ENCODE measurements around the gene TRIM24.

Gene TRIM24

DNA sequence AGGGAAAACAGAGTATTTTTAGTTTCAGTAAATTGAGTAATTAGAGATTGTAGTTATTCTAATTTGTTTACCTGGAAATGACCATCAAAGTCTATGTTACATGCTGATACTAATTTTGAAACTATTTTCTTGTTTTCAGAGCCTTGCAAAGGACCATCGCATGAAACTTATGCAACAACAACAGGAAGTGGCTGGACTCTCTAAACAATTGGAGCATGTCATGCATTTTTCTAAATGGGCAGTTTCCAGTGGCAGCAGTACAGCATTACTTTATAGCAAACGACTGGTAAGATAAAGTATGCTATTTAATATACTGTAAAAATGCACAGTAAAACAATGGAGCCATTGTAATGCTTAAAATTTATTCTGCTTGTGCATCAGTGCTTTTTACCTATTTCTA, 78.5 kb downstream of the TRIM24 start:
- no peak for DNase-seq (ENCODE audit: low read depth in 2 of 2, low spot score in 1 of 2)

DNA sequence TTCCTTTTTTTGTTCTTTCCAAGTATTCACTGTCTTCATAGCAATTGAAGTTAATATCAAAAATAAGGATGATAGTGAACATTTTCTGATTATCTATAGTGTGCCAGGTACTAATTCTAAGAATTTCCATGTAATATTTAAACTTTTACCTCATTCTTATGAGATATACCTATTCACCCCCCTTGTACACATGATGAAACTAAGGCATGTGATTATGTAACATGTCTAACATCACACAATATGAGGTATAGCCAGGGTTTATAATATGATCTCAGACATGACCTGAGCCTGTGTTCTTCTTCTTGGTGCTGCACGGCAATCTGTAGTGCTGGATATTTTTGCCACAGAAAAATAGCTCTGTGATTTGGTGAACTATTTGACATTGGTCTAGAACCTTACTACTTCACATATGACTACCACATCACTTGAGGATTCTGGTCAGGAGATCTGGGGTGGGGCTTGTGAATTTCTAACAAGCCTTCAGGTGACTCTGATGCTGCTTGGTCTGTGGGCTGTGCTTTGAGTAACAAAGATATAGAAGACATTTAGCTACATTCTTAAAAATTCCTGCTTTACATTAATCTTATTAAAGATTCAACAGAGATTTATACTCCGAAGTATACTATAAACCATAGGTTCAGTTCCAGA, 79.1 kb downstream of the TRIM24 start:
- no peak for DNase-seq (ENCODE audit: low read depth in 2 of 2, low spot score in 1 of 2)

DNA sequence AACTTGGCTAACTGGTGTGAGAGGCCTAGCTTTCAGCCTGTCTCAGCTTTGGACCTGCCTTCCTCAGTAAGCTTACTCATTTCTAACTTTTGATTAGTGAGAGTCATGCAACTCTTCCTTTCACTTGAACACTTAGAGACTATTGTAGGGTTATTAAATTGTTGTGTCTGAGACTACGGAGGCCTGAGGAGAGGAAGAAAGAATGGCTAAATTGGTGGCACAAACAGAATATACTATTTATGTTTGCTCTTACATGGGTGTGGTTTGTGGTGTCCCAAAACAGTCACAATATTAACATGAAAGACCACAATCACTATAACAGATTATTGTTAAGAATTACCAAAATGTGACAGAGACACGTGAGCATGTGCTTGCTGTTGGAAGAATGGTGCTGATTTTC, 82.1 kb downstream of the TRIM24 start:
- DNase-seq (ENCODE audit: low read depth in 2 of 2, low spot score in 1 of 2): no peak

DNA sequence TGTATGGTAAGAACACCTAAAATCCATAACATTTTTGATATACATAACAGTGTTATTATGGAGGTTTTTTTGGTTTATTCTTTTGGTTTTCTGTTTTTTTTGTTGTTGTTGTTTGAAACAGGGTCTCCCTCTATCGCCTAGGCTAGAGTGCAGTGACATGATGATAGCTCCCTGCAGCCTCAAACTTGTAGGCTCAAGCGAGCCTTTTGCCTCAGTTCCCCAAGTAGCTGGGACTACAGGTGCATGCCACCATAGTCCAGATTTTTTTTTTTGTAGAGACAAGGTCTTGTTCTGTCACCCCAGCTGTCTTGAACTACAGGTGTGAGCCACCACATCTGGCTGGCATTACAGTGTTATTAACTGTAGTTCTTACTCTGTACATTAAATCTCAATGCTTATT, 83.7 kb downstream of the TRIM24 start:
- DNase-seq (ENCODE audit: low read depth in 2 of 2, low spot score in 1 of 2): no peak

DNA sequence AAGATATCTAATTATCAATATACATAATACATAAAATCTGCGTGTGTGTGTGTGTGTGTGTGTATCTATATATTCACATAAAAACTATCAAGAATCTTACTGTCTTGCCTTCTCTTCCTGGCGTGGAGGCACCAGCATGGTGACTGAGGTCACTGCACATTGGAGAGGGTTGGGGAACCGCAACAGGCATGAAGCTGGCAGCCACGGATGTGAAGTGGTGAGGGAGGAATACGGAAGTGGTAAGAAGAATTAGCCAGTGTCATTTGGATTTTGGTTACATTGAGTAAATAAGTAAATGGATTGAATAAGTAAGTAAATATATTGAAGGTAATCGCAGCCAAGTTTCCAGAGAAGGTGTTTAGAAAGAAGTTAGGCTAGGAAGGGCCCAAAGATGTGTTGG, 85.1 kb downstream of the TRIM24 start:
- DNase-seq (ENCODE audit: low read depth in 2 of 2, low spot score in 1 of 2): no peak

DNA sequence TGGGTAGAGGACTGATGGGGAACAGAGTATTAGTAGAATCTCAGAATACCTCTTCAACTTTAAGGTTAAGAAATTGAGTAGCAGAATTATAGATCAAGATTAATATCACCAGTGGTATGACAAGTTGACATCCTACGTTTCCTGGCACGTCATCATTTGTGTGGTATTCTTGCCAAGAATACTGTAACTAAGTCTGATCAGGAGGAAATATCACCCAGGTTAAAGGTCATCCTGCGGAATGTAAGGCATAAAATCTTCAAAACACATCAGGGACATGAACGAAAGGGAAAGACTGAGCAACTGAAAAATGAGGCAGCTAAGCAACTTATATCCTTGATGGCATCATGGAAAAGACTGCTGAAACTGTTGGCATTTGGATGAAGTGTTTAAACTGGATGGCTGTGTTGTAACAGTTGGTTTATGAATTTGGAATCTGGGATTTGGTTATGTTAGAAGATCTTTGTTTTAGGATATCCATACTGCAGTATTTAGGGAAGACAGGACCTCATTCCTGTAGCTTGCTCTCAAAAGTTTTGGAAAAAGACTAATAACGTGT, 86.1 kb downstream of the TRIM24 start:
- no peak for DNase-seq (ENCODE audit: low read depth in 2 of 2, low spot score in 1 of 2)

DNA sequence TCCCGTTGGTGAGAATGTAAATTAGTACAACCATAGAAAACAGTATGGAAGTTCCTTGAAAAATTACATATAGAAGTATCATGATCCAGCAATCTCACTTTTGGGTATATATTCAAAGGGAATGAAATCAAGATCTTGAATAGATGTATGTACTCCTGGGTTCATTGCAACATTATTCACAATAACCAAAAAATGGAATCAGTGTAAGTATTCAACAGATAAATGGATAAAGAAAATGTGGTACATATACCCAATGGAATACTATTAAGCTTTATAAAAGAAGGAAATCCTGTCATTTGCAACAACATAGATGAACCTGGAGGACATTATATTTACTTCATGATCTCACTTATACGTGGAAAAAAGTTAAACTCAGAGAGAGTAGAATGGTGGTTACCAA, 86.8 kb downstream of the TRIM24 start:
- no peak for DNase-seq (ENCODE audit: low read depth in 2 of 2, low spot score in 1 of 2)

DNA sequence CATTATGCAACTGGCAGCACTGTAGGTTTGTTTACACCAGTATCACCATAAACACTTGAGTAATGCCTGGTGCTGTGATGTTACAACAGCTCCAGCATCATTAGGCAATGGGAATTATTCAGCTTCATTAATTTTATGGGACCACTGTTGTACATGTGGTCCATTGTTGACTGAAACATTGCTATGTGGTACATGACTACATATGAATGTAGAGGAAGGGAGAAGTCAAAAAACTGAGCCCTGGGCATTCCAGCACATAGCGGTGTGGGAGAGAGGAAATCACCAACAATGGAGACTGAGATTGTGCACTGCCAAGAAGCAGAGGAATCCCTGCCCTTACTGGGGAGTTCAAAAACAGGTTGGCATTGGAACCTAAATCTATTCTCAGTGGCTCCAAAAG, 89.0 kb downstream of the TRIM24 start:
- DNase-seq (ENCODE audit: low read depth in 2 of 2, low spot score in 1 of 2): no peak

DNA sequence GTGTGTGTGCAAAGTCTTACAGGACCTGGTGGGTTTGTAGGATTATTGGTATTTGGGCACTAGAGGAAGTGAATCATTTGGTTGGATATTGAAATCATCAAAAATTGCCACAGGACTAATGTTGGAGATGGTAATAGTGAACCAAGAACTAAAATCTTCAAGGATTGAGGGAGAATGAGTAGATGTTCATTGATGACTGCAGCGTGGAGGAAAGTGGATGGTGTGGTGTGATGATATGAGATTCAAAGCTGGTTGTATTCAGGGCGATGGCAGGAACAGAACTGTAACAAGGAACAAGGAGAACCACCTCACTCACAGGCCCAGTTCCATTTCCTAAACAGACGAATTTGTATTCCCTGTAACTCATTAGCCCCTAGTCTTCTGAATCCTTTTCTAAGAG, 90.3 kb downstream of the TRIM24 start:
- DNase-seq (ENCODE audit: low read depth in 2 of 2, low spot score in 1 of 2): no peak

DNA sequence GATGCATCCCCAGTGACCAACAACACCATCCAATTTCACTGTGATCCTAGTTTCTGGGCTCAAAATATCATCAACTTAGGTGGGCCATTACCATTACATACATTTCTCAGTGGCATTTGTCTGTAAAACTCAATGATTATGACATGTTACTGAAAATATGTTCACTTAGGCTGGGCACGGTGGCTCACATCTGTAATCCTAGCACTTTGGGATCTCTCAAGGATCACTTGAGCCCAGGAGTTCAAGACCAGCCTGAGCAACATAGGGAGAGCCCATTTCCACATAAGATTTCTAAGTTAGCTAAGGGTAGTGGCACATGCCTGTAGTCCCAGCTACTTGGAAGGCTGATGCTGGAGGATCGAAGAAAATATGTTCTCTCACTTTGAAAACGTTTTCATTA, 91.0 kb downstream of the TRIM24 start:
- no peak for DNase-seq (ENCODE audit: low read depth in 2 of 2, low spot score in 1 of 2)

DNA sequence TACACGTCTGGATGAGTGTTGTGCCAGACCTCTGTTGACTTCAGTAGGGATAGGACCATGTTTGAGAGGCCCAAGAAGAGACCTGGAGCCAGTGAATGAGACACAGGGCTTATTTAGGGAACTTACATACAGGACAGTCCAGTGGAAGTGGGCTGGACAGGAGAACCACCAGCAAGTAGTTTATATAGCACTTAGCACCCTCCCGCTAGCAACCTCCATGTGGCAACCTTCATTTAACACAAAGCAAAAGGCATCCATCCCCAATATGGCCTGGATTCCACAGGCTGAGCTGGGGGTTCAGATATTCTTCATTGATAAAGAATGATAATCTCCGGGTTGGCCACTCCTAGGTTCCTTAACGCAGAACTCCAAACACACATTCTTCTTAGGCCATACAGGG, 93.7 kb downstream of the TRIM24 start:
- DNase-seq (ENCODE audit: low read depth in 2 of 2, low spot score in 1 of 2): no peak

DNA sequence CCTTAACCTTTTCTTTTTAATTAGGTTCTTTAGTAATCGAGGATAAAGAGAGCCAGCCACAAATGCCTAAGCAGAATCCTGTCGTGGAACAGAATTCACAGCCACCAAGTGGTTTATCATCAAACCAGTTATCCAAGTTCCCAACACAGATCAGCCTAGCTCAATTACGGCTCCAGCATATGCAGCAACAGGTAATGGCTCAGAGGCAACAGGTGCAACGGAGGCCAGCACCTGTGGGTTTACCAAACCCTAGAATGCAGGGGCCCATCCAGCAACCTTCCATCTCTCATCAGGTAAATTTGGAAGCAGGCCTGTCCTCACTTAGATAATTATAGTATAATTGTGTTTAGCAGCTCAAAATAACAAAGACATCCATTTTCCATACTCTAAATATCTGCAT, 94.6 kb downstream of the TRIM24 start:
- no peak for DNase-seq (ENCODE audit: low read depth in 2 of 2, low spot score in 1 of 2)

DNA sequence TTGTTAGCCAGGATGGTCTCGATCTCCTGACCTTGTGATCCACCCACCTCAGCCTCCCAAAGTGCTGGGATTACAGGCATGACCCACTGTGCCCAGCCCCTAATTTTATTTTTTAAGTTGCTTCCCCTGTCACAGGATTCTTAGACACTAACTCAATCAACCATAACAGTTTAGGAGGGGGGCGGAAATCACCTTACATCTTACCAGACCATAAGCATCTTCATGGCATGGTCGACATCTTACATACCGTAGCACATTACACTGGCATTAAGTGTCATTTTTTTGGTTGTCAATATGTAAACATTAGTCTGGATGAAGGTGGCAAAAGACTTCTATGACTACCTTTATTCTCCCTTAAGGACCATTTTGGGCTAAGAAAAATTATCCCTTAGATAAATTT, 95.6 kb downstream of the TRIM24 start:
- DNase-seq (ENCODE audit: low read depth in 2 of 2, low spot score in 1 of 2): no peak

DNA sequence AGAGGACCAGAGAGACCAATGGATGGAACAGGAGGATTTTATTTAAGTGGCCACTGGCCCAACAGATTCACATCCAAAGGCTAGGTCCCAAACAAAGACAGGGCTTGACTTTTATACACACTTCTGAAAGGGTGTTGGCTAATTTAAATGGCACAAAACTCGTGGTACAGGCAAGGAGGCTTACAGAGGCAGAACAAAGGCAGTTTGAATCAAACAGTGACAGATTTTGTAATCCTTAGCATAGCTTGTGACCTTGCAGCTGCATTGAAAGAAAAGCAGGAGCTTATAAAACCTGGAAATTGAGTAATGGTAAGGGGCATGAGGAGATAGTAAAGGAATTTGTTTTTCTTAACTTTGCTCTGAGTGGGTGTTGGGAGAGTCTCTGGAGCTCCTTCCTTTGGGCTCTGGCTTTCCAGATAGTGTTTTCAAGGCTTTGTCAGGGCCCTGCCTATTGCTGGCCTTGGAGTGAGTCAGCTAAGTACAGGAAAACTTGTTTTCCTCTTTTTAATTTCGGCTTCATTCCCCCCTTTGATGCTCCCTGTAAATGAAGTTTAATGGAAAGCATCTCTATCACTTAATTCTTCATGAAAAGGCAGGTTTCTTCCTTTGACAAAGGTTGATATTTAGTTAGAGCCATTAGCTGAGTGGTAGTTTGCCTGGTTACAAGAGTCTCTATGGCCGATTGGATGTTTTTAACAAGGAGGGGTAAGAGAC, 96.9 kb downstream of the TRIM24 start:
- no peak for DNase-seq (ENCODE audit: low read depth in 2 of 2, low spot score in 1 of 2)

DNA sequence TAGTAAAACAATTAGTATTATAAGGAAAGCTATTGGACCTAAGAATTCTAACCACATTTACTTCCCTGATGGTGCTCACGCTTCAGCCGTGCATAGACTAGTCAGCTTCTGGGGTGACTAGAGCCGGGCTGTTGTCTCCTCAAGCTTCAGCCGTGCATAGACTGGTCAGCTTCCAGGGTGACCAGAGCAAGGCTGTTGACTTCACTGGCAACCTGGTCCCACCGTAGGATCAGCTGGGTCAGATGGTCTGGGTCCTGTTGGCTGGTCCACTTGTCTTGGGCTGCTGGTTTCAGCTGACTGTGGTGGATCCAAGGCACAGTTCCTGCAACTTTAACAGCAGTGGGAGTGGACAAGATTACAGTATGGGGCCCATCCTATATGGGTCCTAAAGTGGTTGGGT, 99.4 kb downstream of the TRIM24 start:
- no peak for DNase-seq (ENCODE audit: low read depth in 2 of 2, low spot score in 1 of 2)

DNA sequence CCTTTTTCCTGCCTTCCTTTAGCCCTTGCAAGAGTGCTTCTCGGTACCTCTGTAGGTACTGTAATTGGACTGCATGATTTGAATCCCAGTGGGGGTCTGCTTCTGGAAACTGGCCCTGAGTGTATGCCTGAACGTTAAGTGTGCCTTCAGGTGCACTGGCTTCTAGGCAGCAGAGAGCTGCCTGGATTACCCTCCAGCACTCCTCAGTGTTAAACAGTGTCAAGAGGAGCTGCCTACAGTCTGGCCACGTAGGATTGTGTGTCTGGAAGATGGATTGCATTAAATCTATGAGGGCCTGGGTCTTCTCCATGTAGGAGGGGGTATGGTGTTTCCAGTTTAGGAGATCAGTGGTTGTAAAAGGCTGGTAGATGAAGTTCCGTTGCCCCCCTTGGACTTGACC, 103.7 kb downstream of the TRIM24 start:
- no peak for DNase-seq (ENCODE audit: low read depth in 2 of 2, low spot score in 1 of 2)

DNA sequence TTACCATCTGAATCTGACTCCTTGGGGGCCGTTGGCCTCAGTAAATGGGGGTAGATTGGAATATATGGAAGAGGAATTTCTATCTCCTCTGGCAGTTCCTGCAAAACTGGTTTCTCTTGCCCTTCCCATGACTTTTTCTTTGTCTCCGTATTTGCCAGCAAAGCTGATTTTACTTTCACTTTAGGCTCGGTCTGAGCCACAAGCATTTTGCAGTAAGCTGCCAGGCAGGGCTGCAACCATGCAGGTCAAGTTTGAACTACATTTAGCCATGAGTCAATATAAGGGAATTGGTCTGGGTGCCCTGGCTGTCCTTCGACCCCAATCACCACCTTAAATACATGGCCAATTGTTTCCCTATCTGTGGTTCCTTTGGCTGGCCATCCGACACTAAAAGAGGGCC, 104.3 kb downstream of the TRIM24 start:
- DNase-seq (ENCODE audit: low read depth in 2 of 2, low spot score in 1 of 2): no peak

DNA sequence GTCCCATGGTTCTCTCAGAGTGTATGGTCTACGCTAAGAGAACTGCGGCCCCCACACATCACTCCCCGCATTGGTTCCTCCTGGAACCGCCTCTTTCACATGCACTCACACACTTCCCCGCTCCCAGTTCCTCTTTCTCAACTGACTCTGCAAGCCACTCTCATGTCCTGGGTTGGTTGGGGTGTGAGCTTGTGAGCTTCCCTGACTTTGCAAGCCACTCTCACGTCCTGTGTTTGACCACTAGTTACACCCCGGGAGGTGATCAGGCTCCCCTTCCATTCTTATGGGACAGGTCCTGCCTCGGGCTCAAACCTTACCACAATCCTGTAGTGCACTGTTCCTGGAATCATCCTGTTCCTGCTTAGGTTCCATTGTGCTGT, 105.0 kb downstream of the TRIM24 start:
- no peak for DNase-seq (ENCODE audit: low read depth in 2 of 2, low spot score in 1 of 2)

DNA sequence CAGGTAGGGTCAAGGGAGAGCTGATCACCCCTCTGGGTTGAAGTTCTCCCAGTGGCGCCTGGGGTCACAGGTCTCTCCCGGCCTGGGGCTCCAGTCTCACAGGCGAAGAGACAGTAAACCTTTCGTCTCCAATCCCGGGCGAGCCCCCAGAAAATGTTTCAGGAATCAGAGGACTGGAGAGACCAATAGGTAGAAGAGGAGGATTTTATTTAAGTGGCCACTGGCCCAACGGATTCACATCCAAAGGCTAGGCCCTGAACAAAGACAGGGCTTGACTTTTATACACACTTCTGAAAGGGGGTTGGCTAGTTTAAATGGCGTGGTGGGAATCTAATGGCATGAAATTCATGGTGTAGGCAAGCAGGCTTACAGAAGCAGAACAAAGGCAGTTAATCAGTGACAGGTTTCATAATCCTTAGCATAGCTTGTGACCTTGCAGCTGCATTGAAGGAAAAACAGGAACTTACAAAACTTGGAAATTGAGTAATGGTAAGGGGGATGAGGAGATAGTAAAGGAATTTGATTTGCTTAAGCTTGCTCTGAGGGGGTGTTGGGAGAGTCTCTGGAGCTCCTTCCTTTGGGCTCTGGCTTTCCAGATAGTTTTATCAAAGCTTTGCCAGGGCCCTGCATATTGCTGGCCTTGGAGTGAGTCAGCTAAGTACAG, 105.5 kb downstream of the TRIM24 start:
- DNase-seq (ENCODE audit: low read depth in 2 of 2, low spot score in 1 of 2): no peak

DNA sequence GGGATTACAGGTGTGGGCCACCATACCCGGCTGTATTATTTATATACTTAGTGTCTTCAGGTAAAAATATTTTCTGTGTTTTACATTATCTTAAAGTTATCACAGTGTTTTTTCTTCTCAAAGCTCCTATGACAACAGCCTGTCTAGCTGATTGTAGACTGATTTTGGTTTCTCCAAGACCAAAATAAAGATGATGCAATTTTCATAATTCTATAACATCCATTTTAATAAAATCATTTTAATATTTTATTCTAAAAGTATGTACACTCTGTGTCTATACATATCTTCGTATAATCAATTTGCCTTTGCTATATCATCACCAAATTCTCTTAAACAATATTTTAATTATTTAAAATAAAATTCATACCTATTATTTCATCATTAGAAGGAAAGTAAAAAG, 108.6 kb downstream of the TRIM24 start:
- DNase-seq (ENCODE audit: low read depth in 2 of 2, low spot score in 1 of 2): no peak

DNA sequence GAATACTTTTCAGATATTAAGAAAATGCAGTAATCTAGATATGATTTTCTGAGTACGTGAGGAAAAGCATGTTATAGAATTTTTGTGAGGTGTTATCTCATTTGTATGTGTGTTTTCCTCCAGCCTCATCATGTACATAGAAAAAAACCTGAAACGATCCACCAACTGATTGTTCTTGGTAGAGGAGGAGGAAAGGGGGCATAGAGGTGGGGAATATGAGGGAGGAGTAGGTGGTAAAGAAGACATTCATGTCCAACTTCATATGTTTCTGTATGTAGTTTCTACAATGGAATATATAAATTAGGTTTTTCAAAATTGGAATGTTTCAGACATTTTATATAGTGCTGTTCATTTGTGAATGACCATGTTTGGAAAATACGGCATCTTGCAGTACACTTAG, 109.4 kb downstream of the TRIM24 start:
- DNase-seq (ENCODE audit: low read depth in 2 of 2, low spot score in 1 of 2): no peak

DNA sequence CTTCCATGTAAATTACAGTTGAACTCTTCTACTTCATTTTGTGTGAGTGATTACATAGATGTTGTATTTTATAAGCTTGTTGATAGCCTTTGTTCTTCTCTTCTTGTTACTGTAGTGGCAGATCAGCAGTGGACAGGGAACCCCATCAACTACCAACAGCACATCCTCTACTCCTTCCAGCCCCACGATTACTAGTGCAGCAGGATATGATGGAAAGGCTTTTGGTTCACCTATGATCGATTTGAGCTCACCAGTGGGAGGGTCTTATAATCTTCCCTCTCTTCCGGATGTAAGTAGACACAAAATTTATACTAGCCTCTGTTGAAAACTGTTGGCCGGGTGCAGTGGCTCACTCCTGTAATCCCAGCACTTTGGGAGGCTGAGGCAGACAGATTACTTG, 110.7 kb downstream of the TRIM24 start:
- no peak for DNase-seq (ENCODE audit: low read depth in 2 of 2, low spot score in 1 of 2)

Measured in stimulated activated CD8-positive, alpha-beta memory T cell treated with anti-CD3 and anti-CD28 coated beads, Interleukin-4, amount 100 ng/mL, for 4 hours (primary cell).